Endometrial microvascular endothelial cells (primary cell): ENCODE results near the gene HS6ST2. TPM values are rescaled to one million over a fixed set of nuclear protein-coding genes. Genes with fewer than 3 reads are reported as not detected.

Source experiments
- in situ Hi-C: cut with HindIII; loops from 2 replicates; pipeline ENCODE4 v1.10.0; 2017; ENCODE audit warnings: low sequenced_read_pairs, low pct_unique_long_range_greater_than_20kb; ENCODE audit errors: inconsistent ontology term
- total RNA-seq: library from RNA; depleted of rRNA; stranded (reverse); fragments of >200 nt; gene quantifications from one replicate; pipeline ENCODE4 v1.2.3, GENCODE V29; 2015; ENCODE audit errors: inconsistent ontology term

Gene HS6ST2
- total RNA-seq, 1 donor from 2014 or later: not detected

- in situ Hi-C loops: no loop called here
These were observed 349.0 kb downstream of the HS6ST2 start for GRCh38 chrX:132609362-132609848.

GRCh38 chrX:132603700-132604286, 354.6 kb downstream of the HS6ST2 start:
- in situ Hi-C loops: no loop called here

DNA sequence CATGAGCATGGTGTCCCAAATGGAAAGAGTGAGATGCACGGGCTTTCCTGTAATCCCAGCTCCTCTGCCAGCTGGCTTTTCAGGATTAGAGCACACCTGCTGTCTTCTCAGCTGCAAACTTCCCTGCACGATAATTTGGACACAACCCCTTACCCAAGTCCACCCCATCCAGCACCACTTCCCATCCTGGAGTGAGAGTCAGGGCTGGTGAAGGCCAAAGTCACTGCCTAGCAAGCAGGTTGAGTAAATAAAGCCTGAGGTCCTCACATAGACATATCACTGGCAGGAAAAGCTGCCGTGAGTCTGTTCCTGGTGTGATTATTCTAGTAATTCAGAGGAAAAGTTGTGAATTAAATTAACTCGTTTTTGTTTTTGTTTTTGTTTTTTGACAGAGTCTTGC, 355.7 kb downstream of the HS6ST2 start:
- in situ Hi-C loops: no loop called here

GRCh38 chrX:132594999-132595398, 363.4 kb downstream of the HS6ST2 start:
- in situ Hi-C loops: no loop called here

GRCh38 chrX:132594129-132594528, 364.3 kb downstream of the HS6ST2 start:
- in situ Hi-C loops: no loop called here

DNA sequence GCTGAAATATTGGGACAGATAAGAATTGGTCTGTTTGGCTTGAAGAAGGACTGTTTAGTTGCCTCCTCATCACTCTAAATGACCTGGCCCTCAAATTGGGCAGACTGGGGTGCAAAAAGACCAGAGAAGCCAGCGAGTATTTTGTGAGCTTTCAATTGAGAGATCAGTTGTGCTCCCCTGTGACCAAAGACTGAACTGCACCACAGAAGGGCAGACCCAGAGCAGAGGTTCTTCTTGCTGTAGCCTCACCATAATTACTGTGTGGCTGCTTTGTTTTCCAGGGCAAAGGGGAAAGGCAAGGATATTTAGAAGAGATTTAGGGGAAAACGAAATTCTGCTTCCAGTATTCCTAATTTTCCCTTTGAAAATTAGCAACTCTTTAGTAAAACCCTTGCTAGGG, 365.5 kb downstream of the HS6ST2 start:
- in situ Hi-C loops: no loop called here

- in situ Hi-C loops: no loop called here
These were observed 366.6 kb downstream of the HS6ST2 start for GRCh38 chrX:132591719-132592275.

DNA sequence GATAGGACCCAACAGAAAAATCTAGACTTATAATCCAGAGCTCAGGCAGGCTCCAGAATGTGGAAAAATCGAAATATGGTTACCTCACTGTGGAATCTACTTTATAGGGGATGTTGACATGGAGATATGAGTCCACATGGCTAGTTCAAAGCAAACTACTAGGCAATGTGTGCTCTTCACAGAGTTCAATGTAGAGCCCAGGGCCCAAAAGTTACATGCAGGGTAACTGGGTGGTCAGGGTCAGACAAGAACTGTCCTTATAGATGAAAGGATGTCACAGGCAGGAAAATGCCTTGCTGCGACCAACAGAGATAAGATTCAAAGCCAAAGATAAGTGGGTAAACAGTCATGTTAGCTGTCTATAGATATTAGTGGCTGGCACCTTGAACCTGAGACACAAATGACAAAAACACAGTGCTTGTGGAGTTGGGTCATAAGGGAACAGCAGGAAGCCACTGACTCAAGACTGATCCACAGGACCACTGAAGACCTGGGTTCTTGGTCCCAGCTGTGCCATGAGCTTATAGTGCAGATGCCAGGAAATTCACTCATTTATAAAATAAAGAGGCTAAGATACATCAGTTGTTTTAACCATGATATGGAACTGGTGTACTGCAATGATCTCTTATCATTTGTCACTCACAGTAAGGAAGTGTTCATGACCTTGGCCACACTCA, 367.9 kb downstream of the HS6ST2 start:
- in situ Hi-C loops: no loop called here

- in situ Hi-C loops: no loop called here
These were observed 373.5 kb downstream of the HS6ST2 start for GRCh38 chrX:132584936-132585335.

DNA sequence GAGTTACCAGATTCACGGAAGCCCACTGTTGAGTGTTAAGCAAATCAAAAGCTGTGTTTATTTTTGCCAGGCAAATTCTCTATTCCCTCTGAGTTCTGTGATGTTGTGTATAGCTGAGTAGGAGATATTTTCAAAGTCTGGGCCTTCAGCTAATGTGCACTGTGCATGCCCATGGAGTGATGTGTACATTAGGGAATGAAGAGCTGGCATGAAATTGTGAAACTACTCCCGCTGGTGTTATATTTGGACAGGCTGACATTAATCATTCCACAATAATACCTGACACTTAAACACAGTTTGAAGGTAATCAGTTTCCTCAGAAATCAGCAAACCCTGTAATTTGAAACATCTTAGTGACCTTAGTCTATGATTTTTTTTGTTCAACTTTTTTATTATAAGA, 381.5 kb downstream of the HS6ST2 start:
- in situ Hi-C loops: no loop called here

Other genes starting within 250 kb of the HS6ST2 start
- gene USP26, start 138.5 kb upstream of the HS6ST2 start, total RNA-seq: not detected